Memory B cell (primary cell): Measurements from ENCODE around the gene TESMIN.

Source experiments
- ATAC-seq: fragments of 150-1000 bp; cut with Tn5 transposase; 2 replicates; pipeline ENCODE4 v1.10.0; 2021; ENCODE audit warnings: low read depth, mild to moderate bottlenecking, moderate library complexity
- DNase-seq, 2 donors: peaks; one replicate each; pipeline ENCODE4 v3.0.0; 2022; ENCODE audit warnings: low spot score in 2 of 2
- H3K27ac Mint-ChIP-seq: one replicate; pipeline ENCODE4 v1.8.0; 2022; ENCODE audit warnings: mild to moderate bottlenecking, moderate library complexity, mixed read lengths
- H3K27me3 Mint-ChIP-seq: one replicate; pipeline ENCODE4 v1.8.0; 2022; ENCODE audit warnings: mixed read lengths
- H3K36me3 Mint-ChIP-seq: one replicate; pipeline ENCODE4 v1.8.0; 2022; ENCODE audit warnings: mild to moderate bottlenecking, mixed read lengths
- H3K4me1 Mint-ChIP-seq: one replicate; pipeline ENCODE4 v1.8.0; 2022; ENCODE audit warnings: mixed read lengths
- H3K4me3 Mint-ChIP-seq: one replicate; pipeline ENCODE4 v1.8.0; 2022; ENCODE audit warnings: mild to moderate bottlenecking, moderate library complexity, mixed read lengths
- H3K9me3 Mint-ChIP-seq: one replicate; pipeline ENCODE4 v1.8.0; 2022; ENCODE audit warnings: mixed read lengths

The TESMIN gene

GRCh38 chr11:68660066-68660810 is 91.1 kb downstream of the TESMIN start:
- H3K4me1 Mint-ChIP-seq = no peaks in the 10 kb centered on the region
- peaks cover 27% of the 10 kb centered on the region for H3K27me3 Mint-ChIP-seq
- peaks cover 2% of the 10 kb centered on the region for H3K9me3 Mint-ChIP-seq
- H3K27ac Mint-ChIP-seq = no peak overlapping the region
- no peak for DNase-seq
- H3K36me3 Mint-ChIP-seq = no peaks in the 10 kb centered on the region
- ATAC-seq = no peak
- no peak overlapping the region for H3K4me3 Mint-ChIP-seq

DNA sequence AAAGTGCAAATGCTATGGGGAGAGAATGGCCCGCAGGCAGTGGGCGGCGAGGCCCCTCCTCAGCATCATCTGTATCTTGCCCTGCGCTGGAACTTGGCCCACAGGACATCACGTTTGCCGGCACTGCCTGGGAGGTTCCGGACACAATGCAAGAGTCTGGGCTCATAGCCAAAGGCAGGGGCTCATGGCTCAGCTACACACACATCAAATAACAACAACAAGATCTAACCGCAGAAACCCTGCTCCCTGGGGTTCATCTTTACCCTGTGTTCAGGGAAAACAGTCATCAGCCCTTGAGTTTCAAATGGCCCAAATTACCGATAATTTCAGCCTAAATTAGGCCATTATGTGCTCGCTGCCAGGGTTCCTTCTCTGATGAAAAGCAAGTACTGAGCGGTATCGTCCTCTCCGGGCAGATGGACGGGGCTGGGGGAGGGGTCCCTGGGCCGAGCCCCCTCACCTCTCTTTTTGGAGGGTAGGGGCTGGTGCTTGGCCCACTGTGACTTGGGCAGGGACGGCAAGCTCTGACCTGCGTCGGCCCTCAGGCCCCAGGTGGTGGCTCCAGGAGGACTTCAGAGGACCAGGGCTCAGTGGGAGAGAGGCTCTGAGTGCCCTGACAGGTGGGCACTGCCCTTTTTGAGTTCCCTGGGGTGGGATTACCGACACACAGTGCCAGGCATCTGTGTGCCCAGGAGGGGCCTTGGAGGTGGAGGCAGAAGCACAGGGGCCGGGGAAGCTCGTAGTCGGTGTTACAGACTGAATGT is 92.0 kb downstream of the TESMIN start:
- Mint-ChIP-seq H3K4me3 (no peak overlapping the region), H3K36me3 (no peaks in the 10 kb centered on the region), H3K27me3 (peaks cover 21% of the 10 kb centered on the region), H3K9me3 (peaks cover 2% of the 10 kb centered on the region), H3K4me1 (no peaks in the 10 kb centered on the region), H3K27ac (no peak overlapping the region)
- ATAC-seq (no peak), DNase-seq (no peak)

- Mint-ChIP-seq H3K27me3 (peaks cover 19% of the 10 kb centered on the region), H3K4me1 (no peaks in the 10 kb centered on the region), H3K9me3 (peaks cover 2% of the 10 kb centered on the region), H3K36me3 (no peaks in the 10 kb centered on the region), H3K4me3 (no peak overlapping the region), H3K27ac (no peak overlapping the region)
- DNase-seq (no peak), ATAC-seq (no peak)
These were observed 92.7 kb downstream of the TESMIN start for GRCh38 chr11:68658661-68659060.

GRCh38 chr11:68658097-68658496 is 93.2 kb downstream of the TESMIN start:
- no peak for ATAC-seq
- Mint-ChIP-seq H3K36me3 (no peaks in the 10 kb centered on the region), H3K9me3 (peaks cover 2% of the 10 kb centered on the region), H3K27me3 (peaks cover 16% of the 10 kb centered on the region), H3K4me3 (no peak overlapping the region), H3K27ac (no peak overlapping the region), H3K4me1 (no peaks in the 10 kb centered on the region)
- no peak for DNase-seq
